ENCODE data around the gene CMTR1. TPM values are rescaled to one million over a fixed set of nuclear protein-coding genes. Genes with fewer than 3 reads are reported as not detected.
A peak's percentile ranks its signal among the peaks of the same experiment; 100 is the strongest.

Gene CMTR1
- total RNA-seq, 2 donors from 2014 or later = 15.8 to 23.4 TPM

GRCh38 chr6:37486121-37486839 is 53.3 kb downstream of the CMTR1 start:
- ATAC-seq (no peak), DNase-seq (no peak)
- H3K27ac ChIP-seq = no peak overlapping the region
- H3K27me3 ChIP-seq = no peaks in the 10 kb centered on the region
- 87 to 94% methylated on average over 7 to 8 of the region's 8 CpGs for WGBS, 2 donors
- H3K36me3 ChIP-seq (replicated peaks in 1 of 2; ENCODE audit: insufficient read depth in 1 of 2, low read depth in 2 of 2) = no peaks in the 10 kb centered on the region
- no peak overlapping the region for H3K4me3 ChIP-seq
- TF ChIP-seq, protein P1, sequence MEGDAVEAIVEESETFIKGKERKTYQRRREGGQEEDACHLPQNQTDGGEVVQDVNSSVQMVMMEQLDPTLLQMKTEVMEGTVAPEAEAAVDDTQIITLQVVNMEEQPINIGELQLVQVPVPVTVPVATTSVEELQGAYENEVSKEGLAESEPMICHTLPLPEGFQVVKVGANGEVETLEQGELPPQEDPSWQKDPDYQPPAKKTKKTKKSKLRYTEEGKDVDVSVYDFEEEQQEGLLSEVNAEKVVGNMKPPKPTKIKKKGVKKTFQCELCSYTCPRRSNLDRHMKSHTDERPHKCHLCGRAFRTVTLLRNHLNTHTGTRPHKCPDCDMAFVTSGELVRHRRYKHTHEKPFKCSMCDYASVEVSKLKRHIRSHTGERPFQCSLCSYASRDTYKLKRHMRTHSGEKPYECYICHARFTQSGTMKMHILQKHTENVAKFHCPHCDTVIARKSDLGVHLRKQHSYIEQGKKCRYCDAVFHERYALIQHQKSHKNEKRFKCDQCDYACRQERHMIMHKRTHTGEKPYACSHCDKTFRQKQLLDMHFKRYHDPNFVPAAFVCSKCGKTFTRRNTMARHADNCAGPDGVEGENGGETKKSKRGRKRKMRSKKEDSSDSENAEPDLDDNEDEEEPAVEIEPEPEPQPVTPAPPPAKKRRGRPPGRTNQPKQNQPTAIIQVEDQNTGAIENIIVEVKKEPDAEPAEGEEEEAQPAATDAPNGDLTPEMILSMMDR (IDR thresholded peaks at IDR 0.05) = no peak
- TF ChIP-seq POLR2A (IDR thresholded peaks at IDR 0.05) = no peak
- no peaks in the 10 kb centered on the region for H3K4me1 ChIP-seq
- H3K9me3 ChIP-seq = no peaks in the 10 kb centered on the region
- intact Hi-C loops (cut with DNase I) = no loop called here

DNA sequence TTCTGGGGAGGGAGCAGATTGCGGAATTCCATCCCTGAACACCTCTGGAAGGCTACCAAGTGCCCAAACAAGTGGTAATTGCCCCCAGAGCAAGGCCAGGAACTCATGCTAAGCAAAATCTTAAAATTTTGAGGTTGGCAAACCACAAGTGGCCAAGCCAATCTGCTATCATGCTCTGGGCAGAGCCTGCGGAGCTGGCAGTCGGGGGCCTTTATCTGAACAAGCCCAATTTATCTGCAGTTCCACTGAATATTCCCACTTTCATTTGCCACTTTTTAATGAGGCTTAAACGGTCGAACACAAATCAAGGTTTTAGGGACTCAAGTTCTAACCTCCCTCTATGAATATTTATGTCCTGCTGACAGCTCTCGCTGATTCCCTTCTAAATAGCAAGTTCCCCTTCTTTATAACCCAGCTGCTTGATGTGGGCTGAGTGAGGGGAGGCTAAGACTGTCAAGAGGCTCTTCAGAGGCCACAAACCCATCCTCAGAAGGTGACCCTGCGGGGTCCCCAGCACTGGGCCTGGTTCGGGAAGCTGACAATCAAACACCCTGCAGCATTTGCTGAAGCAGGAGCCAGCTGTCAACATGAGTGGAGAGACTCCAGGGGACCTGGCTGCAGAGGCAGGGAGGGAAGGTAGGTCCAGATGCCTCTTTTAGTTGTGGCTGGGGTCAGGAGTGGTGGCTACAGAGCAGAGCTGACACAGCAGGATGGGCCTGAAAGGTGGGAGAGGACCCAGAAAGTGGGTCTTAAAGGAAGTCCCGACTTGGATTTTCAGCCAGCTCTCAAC is 54.8 kb downstream of the CMTR1 start:
- no peak for DNase-seq
- H3K4me3 ChIP-seq = no peak overlapping the region
- no peaks in the 10 kb centered on the region for H3K36me3 ChIP-seq (replicated peaks in 1 of 2; ENCODE audit: insufficient read depth in 1 of 2, low read depth in 2 of 2)
- no peaks in the 10 kb centered on the region for H3K9me3 ChIP-seq
- no peaks in the 10 kb centered on the region for H3K4me1 ChIP-seq
- TF ChIP-seq POLR2A (IDR thresholded peaks at IDR 0.05) = no peak
- TF ChIP-seq, protein P1 (IDR thresholded peaks at IDR 0.05) = no peak
- intact Hi-C loops (cut with DNase I) = no loop called here
- no peaks in the 10 kb centered on the region for H3K27me3 ChIP-seq
- WGBS, 2 donors = 58 to 68% methylated on average over 9 of the region's 9 CpGs
- H3K27ac ChIP-seq = no peak overlapping the region
- no peak for ATAC-seq

GRCh38 chr6:37488476-37488875 is 55.5 kb downstream of the CMTR1 start:
- Histone ChIP-seq H3K27me3 (no peaks in the 10 kb centered on the region), H3K27ac (no peak overlapping the region), H3K4me1 (no peaks in the 10 kb centered on the region), H3K4me3 (no peak overlapping the region), H3K9me3 (no peaks in the 10 kb centered on the region), H3K36me3 (replicated peaks in 1 of 2; ENCODE audit: insufficient read depth in 1 of 2, low read depth in 2 of 2) (no peaks in the 10 kb centered on the region)
- DNase-seq = no peak
- ATAC-seq = no peak
- 38 to 45% methylated on average over 1 of the region's 1 CpG for WGBS, 2 donors
- intact Hi-C loops (cut with DNase I) = no loop called here
- TF ChIP-seq, protein P1 (IDR thresholded peaks at IDR 0.05) = no peak
- no peak for TF ChIP-seq POLR2A (IDR thresholded peaks at IDR 0.05)

DNA sequence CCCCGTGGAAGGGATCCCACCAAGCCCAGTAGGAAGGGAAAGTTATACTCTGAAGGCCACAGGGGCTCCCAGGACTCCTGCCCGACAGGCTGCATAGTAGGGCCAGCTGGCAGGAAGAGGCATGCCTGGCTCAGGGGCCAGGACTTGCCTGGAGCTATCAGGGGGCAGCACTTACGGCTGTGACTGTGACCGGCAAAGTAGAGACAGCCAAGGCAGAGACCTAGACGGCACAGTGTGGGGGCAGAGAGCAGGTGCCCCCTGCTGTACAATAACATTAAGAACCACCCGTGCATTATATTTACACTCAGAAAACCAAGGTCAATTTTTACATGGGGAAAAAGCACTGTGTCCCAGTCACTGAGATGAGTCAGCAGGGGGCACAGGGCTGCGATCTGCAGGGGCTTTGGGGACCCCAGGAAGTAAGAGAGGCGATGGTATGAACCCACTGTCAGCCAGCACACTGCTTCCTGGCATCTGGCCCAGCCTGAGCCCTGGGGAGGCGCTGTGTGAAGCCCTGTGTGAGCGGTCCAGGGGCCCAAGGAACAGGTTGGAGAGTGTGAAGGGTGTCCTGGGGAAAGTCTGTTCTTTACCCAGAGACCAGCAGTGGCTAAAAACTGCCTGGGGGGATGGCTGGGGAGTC is 56.8 kb downstream of the CMTR1 start:
- WGBS, 2 donors = 50 to 55% methylated on average over 8 to 10 of the region's 10 CpGs
- Histone ChIP-seq H3K4me3 (no peak overlapping the region), H3K4me1 (no peaks in the 10 kb centered on the region), H3K9me3 (no peaks in the 10 kb centered on the region), H3K27ac (no peak overlapping the region), H3K27me3 (no peaks in the 10 kb centered on the region), H3K36me3 (replicated peaks in 1 of 2; ENCODE audit: insufficient read depth in 1 of 2, low read depth in 2 of 2) (no peaks in the 10 kb centered on the region)
- ATAC-seq (peak; percentile 25), DNase-seq (peak in 2 of 4 donors; percentile 30 to 39)
- TF ChIP-seq, protein P1 (IDR thresholded peaks at IDR 0.05) = peak in 2 of 7 experiments; percentile 8 to 16
- no peak for TF ChIP-seq POLR2A (IDR thresholded peaks at IDR 0.05)
- intact Hi-C loops (cut with DNase I) = no loop called here

Data from body of pancreas (tissue), 4 donors.